K562 (cell line): ENCODE measurements around the gene AIG1. TPM values are rescaled to one million over a fixed set of nuclear protein-coding genes. Genes with fewer than 3 reads are reported as not detected.
"Not testable (repeated sequence)": the region's sequence is repeated elsewhere in the genome, so short reads cannot be mapped to it uniquely, and the experiment has no call there.

Experiments used
- ATAC-seq: fragments of 200-7000 bp; cut with Tn5 transposase; 3 replicates; pipeline ENCODE4 v1.9.1; 2020; ENCODE audit warnings: moderate library complexity
- BruUV-seq: library from RNA; stranded (reverse); fragments of 400-500 nt; replicated peaks from 2 replicates; lab custom pipeline; 2021; lab: Mats Ljungman, UMichigan
- CTCF ChIA-PET: fragments of 300-600 bp; formaldehyde crosslinking; extraction: SDS; loops from one replicate; lab custom pipeline; 2021; ENCODE audit warnings: low intra/inter-chr PET ratio; lab: Yijun Ruan, JAX
- POLR2A ChIA-PET: fragments of 300-600, 350-650 bp; sonication (Branson Sonifier 250); formaldehyde crosslinking; extraction: SDS; loops from one replicate; lab custom pipeline; 2021; ENCODE audit warnings: antibody characterized with exemption, inconsistent platforms; lab: Yijun Ruan, JAX
- DNase-seq, 4 experiments: peaks; one replicate each; pipeline versions ENCODE4 v3.0.0 to v3.0.0-alpha.2; 2011 to 2018; ENCODE audit warnings: low spot score in 3 of 4, mixed read lengths in 3 of 4; ENCODE audit errors: extremely low read depth in 1 of 4
- FAIRE-seq: peaks from 2 replicates; lab custom pipeline; 2011; peaks lifted over from hg19 to GRCh38; lab: Jason Lieb, UNC
- H2AFZ ChIP-seq: 2 replicates; pipeline ENCODE4 v1.6.0; 2011; ENCODE audit warnings: low read depth, low read length, control low read depth, inconsistent platforms
- H3K27ac ChIP-seq: fragments of 200-600 bp; 3 replicates; pipeline ENCODE4 v1.8.0; 2011; ENCODE audit warnings: low read depth, mild to moderate bottlenecking, control low read depth, inconsistent platforms, low read length, moderate library complexity, mixed read lengths; ENCODE audit errors: extremely low read depth
- H3K27me3 ChIP-seq, 2 experiments: fragments of 300-600 bp in 1 of 2; 2 replicates in 1 of 2; 3 replicates in 1 of 2; pipeline versions ENCODE4 v1.6.0 to v1.8.0; 2011; ENCODE audit warnings: inconsistent platforms in 2 of 2, low read length in 2 of 2, mild to moderate bottlenecking in 1 of 2, mixed read lengths in 1 of 2, moderate library complexity in 1 of 2; ENCODE audit not compliant: control insufficient read depth in 2 of 2, insufficient read depth in 2 of 2
- H3K36me3 ChIP-seq: fragments of 300-600 bp; 3 replicates; pipeline ENCODE4 v1.8.0; 2011; ENCODE audit warnings: mild to moderate bottlenecking, low read length, inconsistent platforms; ENCODE audit not compliant: control insufficient read depth, insufficient read depth
- H3K4me1 ChIP-seq, 2 experiments: fragments of 200-600 bp in 1 of 2; replicated peaks in 1 of 2; 2 replicates in 1 of 2; 3 replicates in 1 of 2; pipeline versions ENCODE4 v1.5.1 to v1.8.0; 2011; ENCODE audit warnings: inconsistent platforms in 2 of 2, low read length in 2 of 2, mild to moderate bottlenecking in 1 of 2, mixed read lengths in 1 of 2, moderate library complexity in 1 of 2; ENCODE audit not compliant: control insufficient read depth in 2 of 2, insufficient read depth in 2 of 2
- H3K4me2 ChIP-seq: 2 replicates; pipeline ENCODE4 v1.6.1; 2011; ENCODE audit warnings: low read length, control low read depth, inconsistent platforms, mixed read lengths; ENCODE audit not compliant: insufficient read depth
- H3K4me3 ChIP-seq: fragments of 200-600 bp; sonication (generic), shearing (Covaris generic); 2 replicates; pipeline ENCODE4 v1.5.1; 2016; ENCODE audit warnings: control low read depth, inconsistent platforms
- H3K79me2 ChIP-seq: fragments of 200-600 bp; 3 replicates; pipeline ENCODE4 v1.8.0; 2011; ENCODE audit warnings: low read length, inconsistent platforms; ENCODE audit not compliant: control insufficient read depth, insufficient read depth
- H3K9ac ChIP-seq, 2 experiments: 2 replicates each; pipeline versions ENCODE4 v1.6.0 to v1.6.1; 2011; ENCODE audit warnings: low read depth in 2 of 2, low read length in 2 of 2, control low read depth in 1 of 2, inconsistent platforms in 1 of 2, mild to moderate bottlenecking in 1 of 2, mixed read lengths in 1 of 2; ENCODE audit not compliant: insufficient read depth in 1 of 2
- H3K9me1 ChIP-seq: one replicate; pipeline ENCODE4 v1.6.0; 2011; ENCODE audit warnings: inconsistent platforms, mild to moderate bottlenecking, low read length, moderate library complexity; ENCODE audit not compliant: control insufficient read depth, insufficient read depth
- H3K9me3 ChIP-seq: replicated peaks from 2 replicates; pipeline ENCODE4 v1.5.1; 2011; ENCODE audit warnings: low read depth, low read length, inconsistent platforms; ENCODE audit not compliant: control insufficient read depth, insufficient read depth
- H4K20me1 ChIP-seq: replicated peaks from 2 replicates; pipeline ENCODE4 v1.6.1; 2011; ENCODE audit warnings: low read length, inconsistent platforms, mixed read lengths; ENCODE audit not compliant: control insufficient read depth, insufficient read depth
- CEBPB ChIP-seq: fragments of 450-650 bp; IDR thresholded peaks from 2 replicates; pipeline ENCODE4 v1.6.1; 2016; ENCODE audit warnings: missing genetic modification characterization, missing compliant biosample characterization
- CEBPG ChIP-seq, 3 experiments: fragments of 200-800 bp in 1 of 3; sonication (Bioruptor generic) in 1 of 3; sonication (generic) in 1 of 3; formaldehyde crosslinking in 1 of 3; IDR thresholded peaks in 2 of 3; conservative IDR thresholded peaks in 1 of 3; 2 replicates each; pipeline versions ENCODE4 v1.6.1 to v1.8.0; 2016 to 2022; ENCODE audit warnings: missing compliant biosample characterization in 2 of 3, missing genetic modification characterization in 2 of 3, mild to moderate bottlenecking in 1 of 3, missing genetic modification reagents in 1 of 3
- WGBS: fragments of 100-300 bp; shearing (Covaris generic); methylation state at CpG from one replicate; pipeline ENCODE4 v1.1.6; 2016; ENCODE audit warnings: low coverage, mixed read lengths; ENCODE audit not compliant: insufficient coverage; ENCODE audit errors: missing lambda C conversion rate; 5-methylcytosine and 5-hydroxymethylcytosine counted together
- in situ Hi-C: fragments of 300-500 bp; cut with MboI; formaldehyde crosslinking; loops from 4 replicates; pipeline ENCODE4 v1.15.0; 2018; ENCODE audit warnings: inconsistent platforms, mixed read lengths
- intact Hi-C: fragments of 100-400 bp; cut with micrococcal nuclease; formaldehyde crosslinking; loops from 2 replicates; pipeline ENCODE4 v1.14.2; 2022
- polyA plus RNA-seq, 8 experiments: library from polyadenylated mRNA; depleted of rRNA in 4 of 8; stranded (reverse) in 5 of 8; unstranded in 3 of 8; fragments of >200 nt; fragmentation: Nextera tagmentation in 2 of 8; fragmentation: Illumina TruSeq in 1 of 8; extraction: Ambion mirVana in 2 of 8; extraction: Trizol in 1 of 8; gene quantifications; 2 replicates each; pipeline versions ENCODE4 v1.2.1 to v1.2.3, GENCODE V29; 2011 to 2014; ENCODE audit warnings: inconsistent platforms in 1 of 8, missing spikeins in 1 of 8
- total RNA-seq, 7 experiments: library from RNA; depleted of rRNA in 6 of 7; stranded (reverse); fragments of >200 nt in 6 of 7; fragmentation: Illumina TruSeq in 2 of 7; extraction: Trizol in 2 of 7; gene quantifications; 2 replicates each; pipeline versions ENCODE4 v1.2.1 to v1.2.3, GENCODE V29; 2011 to 2021; ENCODE audit warnings: low replicate concordance in 1 of 7

Gene AIG1
- total and polyA plus RNA-seq, 9 of the 15 experiments (the other 6 are each of a cell fraction or from before 2014, with no cell fraction given): 74.8 to 333 (median 127) TPM

DNA sequence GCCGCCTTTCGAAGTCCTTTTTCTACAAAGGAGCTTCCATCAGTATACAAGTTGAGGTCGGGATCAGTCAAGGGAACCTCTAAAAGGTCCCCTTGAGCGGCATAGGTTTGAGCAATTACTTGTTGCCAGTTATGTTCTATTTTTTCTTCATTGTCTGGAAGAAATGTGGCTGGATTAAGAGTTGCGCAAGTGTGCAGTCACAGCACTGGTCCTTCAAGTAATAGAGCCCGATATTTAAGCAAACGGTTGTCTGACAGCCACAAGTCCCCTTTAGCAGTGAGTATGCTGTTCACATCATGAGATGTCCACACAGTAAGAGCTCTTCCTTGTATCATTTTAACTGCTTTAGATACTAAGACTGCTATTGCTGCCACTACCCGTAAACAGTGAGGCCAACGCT, 21.6 kb downstream of the AIG1 start:
- POLR2A ChIA-PET; H3K9me3 ChIP-seq; FAIRE-seq; BruUV-seq; intact Hi-C loops; H3K9ac ChIP-seq; H4K20me1 ChIP-seq; DNase-seq; H3K9me1 ChIP-seq; H3K27me3 ChIP-seq; H3K79me2 ChIP-seq; CTCF ChIA-PET; H2AFZ ChIP-seq; ATAC-seq; H3K27ac ChIP-seq; H3K4me2 ChIP-seq; H3K4me3 ChIP-seq; in situ Hi-C loops; H3K36me3 ChIP-seq; H3K4me1 ChIP-seq; TF ChIP-seq CEBPG (CRISPR knock-in tag; IDR thresholded peaks at IDR 0.05): not testable (repeated sequence)
- peak in 1 of 2 experiments; percentile 41; a peak in 1 of 4 replicates for TF ChIP-seq CEBPG (tag; conservative IDR thresholded peaks at IDR 0.05 in 1 of 2, IDR thresholded peaks at IDR 0.05 in 1 of 2)
- peak; percentile 79 for TF ChIP-seq CEBPB (tag)
- 76% methylated on average over 9 of the region's 9 CpGs for WGBS

DNA sequence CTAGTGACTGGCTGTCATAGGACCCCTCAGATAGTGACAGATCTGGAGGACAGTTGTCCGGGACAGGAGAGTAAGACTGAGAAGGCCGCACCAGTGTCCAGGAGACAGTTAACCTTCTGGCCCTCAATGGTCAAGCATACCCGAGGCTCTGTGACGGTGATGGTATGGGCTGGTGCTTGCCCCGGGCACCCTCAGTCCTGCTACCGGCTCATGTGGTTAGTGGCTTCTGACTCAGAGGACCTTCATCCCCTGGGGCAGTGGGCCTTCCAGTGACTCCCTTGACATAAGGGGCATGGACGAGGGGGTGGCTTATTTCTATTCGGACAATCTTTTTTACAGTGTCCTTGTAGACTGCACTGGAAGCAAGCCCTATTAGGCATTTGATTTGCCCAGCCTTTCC, 23.3 kb downstream of the AIG1 start:
- H3K27me3 ChIP-seq, H3K4me3 ChIP-seq, H3K79me2 ChIP-seq, FAIRE-seq, H4K20me1 ChIP-seq, H2AFZ ChIP-seq, H3K4me1 ChIP-seq, H3K9ac ChIP-seq, DNase-seq, ATAC-seq, H3K9me1 ChIP-seq, BruUV-seq, H3K4me2 ChIP-seq, CTCF ChIA-PET, H3K36me3 ChIP-seq, in situ Hi-C loops, intact Hi-C loops, H3K27ac ChIP-seq, H3K9me3 ChIP-seq: not testable (repeated sequence)
- POLR2A ChIA-PET: interaction anchor here (1.0 kb wide), 1 partner anchor 81 kb away, joined by 3 read pairs; no protein-coding TSS in a partner anchor
- 59% methylated on average over 8 of the region's 8 CpGs for WGBS

DNA sequence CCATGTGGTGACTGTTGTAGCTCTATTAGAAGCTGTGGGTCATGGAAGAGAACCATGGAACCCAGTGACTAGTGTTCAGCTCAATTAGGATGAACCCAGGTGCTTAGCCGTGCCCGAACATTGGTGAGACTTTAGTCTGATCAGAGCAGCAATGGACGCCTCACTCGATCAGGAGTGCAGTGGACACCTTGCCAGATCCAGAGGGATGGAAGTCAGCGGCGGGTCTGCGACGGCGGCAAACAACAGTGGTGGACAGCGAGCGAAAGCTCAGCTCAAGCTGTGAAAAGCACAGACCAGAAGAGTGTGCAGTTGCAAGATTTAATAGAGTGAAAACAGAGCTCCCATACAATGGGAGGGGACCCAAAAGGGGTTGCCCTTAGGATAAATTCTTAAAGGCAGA, 26.6 kb downstream of the AIG1 start:
- intact Hi-C loops, DNase-seq, in situ Hi-C loops, FAIRE-seq, ATAC-seq, BruUV-seq, H3K27me3 ChIP-seq, CTCF ChIA-PET, H4K20me1 ChIP-seq, H3K9me1 ChIP-seq, H3K27ac ChIP-seq, H3K79me2 ChIP-seq, H2AFZ ChIP-seq, H3K36me3 ChIP-seq, H3K4me3 ChIP-seq, H3K9ac ChIP-seq, H3K4me2 ChIP-seq, H3K4me1 ChIP-seq, H3K9me3 ChIP-seq: not testable (repeated sequence)
- POLR2A ChIA-PET: interaction anchor here (0.7 kb wide), 1 partner anchor 1413 kb away, joined by 3 read pairs; no protein-coding TSS in a partner anchor
- 85% methylated on average over 11 of the region's 11 CpGs for WGBS
